GM12874 (cell line): ENCODE measurements around the gene SKAP2.

Experiments
- TF ChIP-seq, protein P1 (sequence below): IDR thresholded peaks from 2 replicates; pipeline ENCODE4 v1.5.1; 2011; ENCODE audit warnings: low read depth, mild to moderate bottlenecking, control low read depth, low read length, moderate library complexity; ENCODE audit not compliant: insufficient read depth

SKAP2 gene

DNA sequence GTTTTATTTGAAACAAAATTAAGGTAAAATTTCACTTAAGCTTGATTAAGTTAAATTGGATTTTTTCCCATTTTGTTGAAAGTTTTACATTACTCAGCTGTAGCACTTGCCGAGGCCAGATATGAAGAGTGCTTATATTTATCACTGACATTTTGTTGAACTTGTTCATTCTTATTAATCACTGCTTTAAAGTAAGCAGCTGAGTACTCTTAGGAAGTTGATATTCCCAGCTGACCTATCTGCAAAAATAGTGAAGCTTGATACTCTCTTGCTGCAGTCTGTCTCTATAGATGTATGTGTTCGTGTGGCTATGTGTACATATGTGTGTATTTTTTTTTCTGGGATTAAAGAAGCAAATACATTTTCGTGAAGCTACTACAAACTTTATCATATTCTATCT, 150.0 kb downstream of the SKAP2 start:
- TF ChIP-seq, protein P1, sequence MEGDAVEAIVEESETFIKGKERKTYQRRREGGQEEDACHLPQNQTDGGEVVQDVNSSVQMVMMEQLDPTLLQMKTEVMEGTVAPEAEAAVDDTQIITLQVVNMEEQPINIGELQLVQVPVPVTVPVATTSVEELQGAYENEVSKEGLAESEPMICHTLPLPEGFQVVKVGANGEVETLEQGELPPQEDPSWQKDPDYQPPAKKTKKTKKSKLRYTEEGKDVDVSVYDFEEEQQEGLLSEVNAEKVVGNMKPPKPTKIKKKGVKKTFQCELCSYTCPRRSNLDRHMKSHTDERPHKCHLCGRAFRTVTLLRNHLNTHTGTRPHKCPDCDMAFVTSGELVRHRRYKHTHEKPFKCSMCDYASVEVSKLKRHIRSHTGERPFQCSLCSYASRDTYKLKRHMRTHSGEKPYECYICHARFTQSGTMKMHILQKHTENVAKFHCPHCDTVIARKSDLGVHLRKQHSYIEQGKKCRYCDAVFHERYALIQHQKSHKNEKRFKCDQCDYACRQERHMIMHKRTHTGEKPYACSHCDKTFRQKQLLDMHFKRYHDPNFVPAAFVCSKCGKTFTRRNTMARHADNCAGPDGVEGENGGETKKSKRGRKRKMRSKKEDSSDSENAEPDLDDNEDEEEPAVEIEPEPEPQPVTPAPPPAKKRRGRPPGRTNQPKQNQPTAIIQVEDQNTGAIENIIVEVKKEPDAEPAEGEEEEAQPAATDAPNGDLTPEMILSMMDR = no peak

DNA sequence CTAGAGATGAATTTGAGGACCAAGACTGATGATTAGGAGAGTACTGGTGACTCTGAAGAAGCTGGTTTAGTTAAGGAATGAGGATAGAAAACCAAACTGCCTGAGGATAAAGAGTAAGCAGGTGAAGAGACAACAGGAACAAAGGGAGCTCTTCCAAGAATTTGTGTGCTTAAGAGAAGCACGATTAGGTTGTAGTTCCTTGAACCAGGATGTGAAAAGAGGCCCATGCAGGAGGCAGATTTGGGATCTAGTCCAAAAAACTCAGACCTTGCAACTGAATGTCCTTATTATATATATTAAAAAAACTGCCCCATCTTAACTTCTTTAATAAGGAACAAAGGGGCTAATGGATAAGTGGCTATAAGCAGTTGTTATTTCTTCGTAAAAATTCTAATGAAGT, 150.4 kb downstream of the SKAP2 start:
- TF ChIP-seq, protein P1 = no peak

DNA sequence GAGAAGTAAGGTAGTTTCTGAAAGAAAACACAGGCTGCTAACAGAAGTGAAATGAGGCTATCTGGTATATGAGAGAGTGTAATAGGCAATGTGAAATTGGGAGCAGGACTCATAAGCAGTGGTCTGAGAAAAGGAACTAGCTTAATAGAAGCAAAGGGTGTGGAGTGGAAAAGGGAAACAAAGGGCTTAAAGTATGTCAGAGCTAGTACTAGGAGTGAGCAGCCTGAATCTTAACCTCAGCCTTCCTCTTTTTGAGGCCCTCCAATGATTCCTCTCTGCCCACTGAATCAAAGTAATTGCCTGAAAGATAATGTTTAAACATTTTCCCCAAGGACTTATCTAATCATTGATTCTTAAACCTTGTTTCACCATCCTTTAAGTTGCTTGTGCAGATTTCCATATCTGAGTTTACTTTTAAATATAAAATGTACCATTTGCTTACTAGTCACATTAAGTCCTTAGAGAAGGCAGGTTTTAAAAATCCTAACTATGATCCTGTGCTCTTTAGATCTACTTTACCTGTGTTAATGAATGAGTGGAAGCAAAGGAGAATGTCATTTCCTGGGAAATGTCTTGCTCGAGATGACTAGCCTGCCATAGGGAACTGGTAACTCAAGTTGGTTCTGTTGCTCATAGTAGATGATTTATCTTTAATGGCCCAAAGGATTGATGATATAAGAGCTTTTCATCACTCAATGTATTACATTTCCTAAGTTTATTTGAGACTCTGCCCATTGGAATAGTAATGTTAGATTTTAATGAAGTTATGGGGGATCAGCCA, 155.0 kb downstream of the SKAP2 start:
- TF ChIP-seq, protein P1 = no peak

DNA sequence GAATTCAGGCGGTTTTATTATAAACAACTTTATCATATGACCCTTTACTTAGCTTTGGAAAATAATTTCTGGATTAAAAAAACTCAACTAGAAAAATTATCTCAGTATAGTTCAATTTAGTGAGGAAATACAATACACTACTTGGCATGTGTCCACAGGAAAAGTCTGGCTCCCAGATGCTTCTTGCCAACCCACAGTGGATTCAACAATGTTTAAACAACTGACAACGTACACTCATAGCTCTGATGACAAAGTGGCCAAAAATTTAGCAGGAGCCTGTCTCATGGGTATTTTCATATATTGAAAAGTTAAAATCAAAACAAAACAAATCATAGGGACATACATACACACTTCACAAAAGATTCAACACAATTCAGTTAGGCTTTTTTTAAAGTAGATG, 158.8 kb downstream of the SKAP2 start:
- TF ChIP-seq, protein P1 = no peak

DNA sequence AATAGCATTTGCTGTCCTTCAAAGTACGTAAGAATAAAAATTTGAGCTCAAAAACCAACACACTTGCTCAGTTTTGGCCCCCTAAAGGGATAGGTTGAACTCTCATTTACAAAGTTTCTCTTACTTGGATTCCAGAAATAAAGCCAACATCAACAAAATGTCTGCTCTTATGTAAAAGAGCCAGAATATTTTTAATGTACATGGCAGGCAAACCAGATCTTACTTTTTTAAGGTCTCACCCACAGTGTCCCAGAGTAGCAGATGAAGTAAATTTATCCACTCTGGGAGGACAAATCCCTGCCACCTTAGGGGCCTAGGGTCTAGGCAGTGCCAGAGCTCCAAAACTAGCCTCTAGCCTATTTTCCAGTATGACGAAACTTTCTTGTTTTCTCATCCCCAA, 159.6 kb downstream of the SKAP2 start:
- TF ChIP-seq, protein P1 = no peak

DNA sequence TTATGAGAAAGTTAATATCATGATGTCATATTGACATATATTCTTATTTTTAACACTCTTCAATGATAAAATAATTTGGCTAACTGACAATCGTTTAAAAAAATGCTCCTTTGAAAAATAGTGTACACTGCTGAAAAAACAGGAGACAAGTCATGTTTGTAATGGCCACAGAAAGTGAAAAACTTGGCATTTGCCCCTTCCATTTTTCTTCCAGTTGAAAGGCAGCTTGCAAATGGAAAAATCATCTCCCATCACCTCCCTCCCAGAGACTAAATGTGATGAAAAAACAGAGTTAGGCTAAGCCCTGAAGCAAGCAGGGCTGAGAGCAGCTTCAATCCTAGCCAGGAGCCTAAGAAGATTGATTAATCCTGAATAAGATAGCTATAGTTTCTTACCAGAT, 160.4 kb downstream of the SKAP2 start:
- TF ChIP-seq, protein P1 = no peak

DNA sequence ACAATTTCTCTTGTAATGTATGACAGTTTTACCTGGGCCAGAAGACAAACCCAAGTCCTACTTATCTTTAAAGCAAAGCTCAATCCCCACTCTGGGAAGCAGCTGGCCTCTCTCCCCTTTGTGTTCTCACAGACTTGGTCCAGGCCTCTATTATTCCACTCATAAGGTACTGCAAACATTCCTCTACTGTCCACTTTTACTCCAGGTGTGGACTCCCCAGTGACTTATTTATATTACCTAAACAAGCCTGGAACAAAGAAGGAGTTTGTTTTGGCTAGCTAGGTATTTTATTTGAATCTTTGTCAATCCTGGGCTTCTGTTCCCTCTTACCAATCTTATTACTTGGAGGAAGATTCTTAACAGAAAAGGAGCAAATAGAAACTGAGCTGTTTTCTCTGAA, 163.5 kb downstream of the SKAP2 start:
- TF ChIP-seq, protein P1 = no peak

DNA sequence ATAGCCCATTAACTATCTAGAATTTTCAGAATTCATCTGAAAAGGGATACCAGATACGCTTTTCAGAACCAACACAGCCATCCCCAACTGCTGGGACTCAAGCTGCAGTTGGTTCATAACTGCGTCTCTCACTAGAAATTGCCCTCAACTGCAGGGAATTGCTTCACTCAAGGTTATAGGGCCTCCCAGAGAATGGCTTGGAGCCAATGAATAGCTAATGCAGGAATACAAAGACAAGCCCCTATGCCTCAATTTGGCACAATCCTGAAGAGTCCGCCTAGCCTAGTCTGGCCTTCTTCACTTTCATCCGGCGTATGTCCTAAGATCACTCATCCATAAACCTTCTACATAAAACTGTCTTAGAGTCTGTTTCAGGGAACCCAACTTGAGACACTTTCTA, 164.0 kb downstream of the SKAP2 start:
- TF ChIP-seq, protein P1 = no peak
